HCT116 (cell line): ENCODE measurements around the gene PRKAG2. TPM values are rescaled to one million over a fixed set of nuclear protein-coding genes. Genes with fewer than 3 reads are reported as not detected.

Source experiments
- ATAC-seq: fragments of 200-7000 bp; cut with Tn5 transposase; 2 replicates; pipeline ENCODE4 v1.9.1; 2020; ENCODE audit warnings: mild to moderate bottlenecking, moderate library complexity
- BruUV-seq: library from RNA; stranded (reverse); fragments of 400-500 nt; replicated peaks from 2 replicates; lab custom pipeline; 2021; lab: Mats Ljungman, UMichigan
- CTCF ChIA-PET: fragments of 300-600 bp; sonication (Branson Sonifier 250); formaldehyde crosslinking; loops from one replicate; lab custom pipeline; 2021; ENCODE audit warnings: antibody characterized with exemption; lab: Charles Lee
- POLR2A ChIA-PET: fragments of 300-600, 350-600 bp; sonication (Branson Sonifier 250); formaldehyde crosslinking; loops from one replicate; lab custom pipeline; 2021; ENCODE audit warnings: antibody characterized with exemption; lab: Charles Lee
- RAD21 ChIA-PET, 2 experiments: fragments of 300-600 bp; sonication (Branson Sonifier 250); formaldehyde crosslinking; loops; one replicate each; lab custom pipeline; 2023; ENCODE audit warnings: low total read pairs in 2 of 2; ENCODE audit not compliant: uncharacterized antibody in 2 of 2, unreplicated experiment in 2 of 2, low non-redundant PET in 1 of 2; lab: Charles Lee
- DNase-seq: peaks from one replicate; pipeline ENCODE4 v3.0.0-alpha.2; 2010; ENCODE audit warnings: low read depth, low spot score
- H2AFZ ChIP-seq: fragments of 200-600 bp; shearing (Covaris generic), sonication (generic); 2 replicates; pipeline ENCODE4 v1.6.1; 2017; ENCODE audit warnings: low read depth, mixed run types, mixed read lengths, antibody characterized with exemption, low read length; ENCODE audit not compliant: poor library complexity, severe bottlenecking
- H3K27ac ChIP-seq: 2 replicates; pipeline ENCODE4 v1.5.1; 2012; ENCODE audit warnings: low read depth, low read length
- H3K27me3 ChIP-seq: fragments of 200-600 bp; sonication (generic); 2 replicates; pipeline ENCODE4 v1.6.1; 2016; ENCODE audit warnings: mixed run types, low read length, mixed read lengths; ENCODE audit not compliant: insufficient read depth
- H3K36me3 ChIP-seq, 2 experiments: fragments of 200-500 bp in 1 of 2; fragments of 200-600 bp in 1 of 2; sonication (Bioruptor generic) in 1 of 2; sonication (generic) in 1 of 2; 2 replicates each; pipeline versions ENCODE4 v1.5.1 to v1.6.1; 2014 to 2016; ENCODE audit warnings: low read length in 2 of 2, inconsistent platforms in 1 of 2, mixed read lengths in 1 of 2, mixed run types in 1 of 2; ENCODE audit not compliant: insufficient read depth in 2 of 2, control insufficient read depth in 1 of 2
- H3K4me1 ChIP-seq, 2 experiments: fragments of 200-600 bp in 1 of 2; sonication (generic) in 1 of 2; 2 replicates each; pipeline versions ENCODE4 v1.5.1 to v1.6.1; 2012 to 2017; ENCODE audit warnings: low read length in 2 of 2, inconsistent platforms in 1 of 2, mild to moderate bottlenecking in 1 of 2, mixed read lengths in 1 of 2, mixed run types in 1 of 2, moderate library complexity in 1 of 2; ENCODE audit not compliant: insufficient read depth in 2 of 2, control insufficient read depth in 1 of 2
- H3K4me2 ChIP-seq: fragments of 200-600 bp; sonication (generic); 2 replicates; pipeline ENCODE4 v1.6.1; 2017; ENCODE audit warnings: mixed run types, low read length, mixed read lengths
- H3K4me3 ChIP-seq, 2 experiments: fragments of 200-600 bp in 1 of 2; sonication (generic) in 1 of 2; replicated peaks in 1 of 2; 2 replicates each; pipeline ENCODE4 v1.5.1; 2011 to 2016; ENCODE audit warnings: low read length in 2 of 2, control low read depth in 1 of 2, low read depth in 1 of 2, mild to moderate bottlenecking in 1 of 2, mixed read lengths in 1 of 2, mixed run types in 1 of 2
- H3K79me2 ChIP-seq: fragments of 200-600 bp; sonication (generic); 2 replicates; pipeline ENCODE4 v1.6.1; 2017; ENCODE audit warnings: mild to moderate bottlenecking, mixed run types, low read length, moderate library complexity, mixed read lengths; ENCODE audit not compliant: insufficient read depth
- H3K9ac ChIP-seq: fragments of 200-600 bp; sonication (generic); 2 replicates; pipeline ENCODE4 v1.6.1; 2016; ENCODE audit warnings: low read length, mixed read lengths
- H3K9me2 ChIP-seq: fragments of 200-600 bp; sonication (generic), shearing (Covaris generic); 2 replicates; pipeline ENCODE4 v1.6.1; 2017; ENCODE audit warnings: mixed run types, mild to moderate bottlenecking, moderate library complexity; ENCODE audit not compliant: insufficient read depth
- H3K9me3 ChIP-seq, 2 experiments: fragments of 200-500 bp in 1 of 2; fragments of 200-600 bp in 1 of 2; sonication (Bioruptor generic) in 1 of 2; sonication (generic) in 1 of 2; 2 replicates each; pipeline ENCODE4 v1.6.1; 2014 to 2017; ENCODE audit warnings: low read length in 2 of 2, mixed read lengths in 2 of 2, inconsistent platforms in 1 of 2, low read depth in 1 of 2, mild to moderate bottlenecking in 1 of 2, mixed run types in 1 of 2, moderate library complexity in 1 of 2; ENCODE audit not compliant: control insufficient read depth in 1 of 2, insufficient read depth in 1 of 2
- H4K20me1 ChIP-seq: fragments of 200-600 bp; sonication (generic), shearing (Covaris generic); 2 replicates; pipeline ENCODE4 v1.6.1; 2017; ENCODE audit warnings: mixed run types, mild to moderate bottlenecking, moderate library complexity; ENCODE audit not compliant: insufficient read depth
- EGR1 ChIP-seq: IDR thresholded peaks from 2 replicates; pipeline ENCODE4 v1.6.1; 2012; ENCODE audit warnings: low read depth
- EZH2phosphoT487 ChIP-seq: fragments of 200-600 bp; IDR thresholded peaks from 2 replicates; pipeline ENCODE4 v1.6.1; 2018; ENCODE audit warnings: antibody characterized with exemption, borderline replicate concordance
- POLR2AphosphoS5 ChIP-seq: IDR thresholded peaks from 2 replicates; pipeline ENCODE4 v1.6.1; 2011; ENCODE audit warnings: mild to moderate bottlenecking, low read depth, low read length, moderate library complexity
- SIN3A ChIP-seq: IDR thresholded peaks from 2 replicates; pipeline ENCODE4 v1.6.1; 2012; ENCODE audit warnings: low read depth
- TCF7L2 ChIP-seq: IDR thresholded peaks from 2 replicates; pipeline ENCODE4 v1.7.0; 2011; ENCODE audit warnings: borderline replicate concordance, inconsistent platforms; ENCODE audit not compliant: insufficient read depth, insufficient read length; ENCODE audit errors: extremely low read depth
- intact Hi-C: fragments of 100-400 bp; cut with micrococcal nuclease; formaldehyde crosslinking; loops from 2 replicates; pipeline ENCODE4 v1.10.0; 2022
- total RNA-seq: library from RNA; stranded (reverse); gene quantifications from one replicate; pipeline ENCODE4 v1.2.1, GENCODE V29; 2021; ENCODE audit not compliant: unreplicated experiment
- TF ChIP-seq, protein P1 (sequence below): IDR thresholded peaks from 2 replicates; pipeline ENCODE4 v1.6.1; 2012

PRKAG2 gene
- total RNA-seq, 1 experiment from 2014 or later: 23.6 TPM

GRCh38 chr7:151867912-151868311, 9.0 kb downstream of the PRKAG2 start:
- Histone ChIP-seq H3K27me3 (no peaks in the 10 kb centered on the region), H4K20me1 (no peaks in the 10 kb centered on the region), H3K9ac (no peak overlapping the region), H3K36me3 (no peaks in the 10 kb centered on the region), H3K4me3 (no peak overlapping the region), H3K9me3 (no peaks in the 10 kb centered on the region), H3K9me2 (no peaks in the 10 kb centered on the region), H3K4me2 (no peak overlapping the region), H2AFZ (no peak overlapping the region), H3K27ac (no peak overlapping the region), H3K4me1 (no peaks in the 10 kb centered on the region), H3K79me2 (no peaks in the 10 kb centered on the region)
- ChIA-PET RAD21 (no interaction called here), CTCF (no interaction called here), POLR2A (no interaction called here)
- no peak for ATAC-seq
- DNase-seq: no peak
- intact Hi-C loops: no loop called here
- TF ChIP-seq, protein P1, sequence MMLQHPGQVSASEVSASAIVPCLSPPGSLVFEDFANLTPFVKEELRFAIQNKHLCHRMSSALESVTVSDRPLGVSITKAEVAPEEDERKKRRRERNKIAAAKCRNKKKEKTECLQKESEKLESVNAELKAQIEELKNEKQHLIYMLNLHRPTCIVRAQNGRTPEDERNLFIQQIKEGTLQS: no peak
- no peak for TF ChIP-seq SIN3A
- BruUV-seq: no TSS peak

DNA sequence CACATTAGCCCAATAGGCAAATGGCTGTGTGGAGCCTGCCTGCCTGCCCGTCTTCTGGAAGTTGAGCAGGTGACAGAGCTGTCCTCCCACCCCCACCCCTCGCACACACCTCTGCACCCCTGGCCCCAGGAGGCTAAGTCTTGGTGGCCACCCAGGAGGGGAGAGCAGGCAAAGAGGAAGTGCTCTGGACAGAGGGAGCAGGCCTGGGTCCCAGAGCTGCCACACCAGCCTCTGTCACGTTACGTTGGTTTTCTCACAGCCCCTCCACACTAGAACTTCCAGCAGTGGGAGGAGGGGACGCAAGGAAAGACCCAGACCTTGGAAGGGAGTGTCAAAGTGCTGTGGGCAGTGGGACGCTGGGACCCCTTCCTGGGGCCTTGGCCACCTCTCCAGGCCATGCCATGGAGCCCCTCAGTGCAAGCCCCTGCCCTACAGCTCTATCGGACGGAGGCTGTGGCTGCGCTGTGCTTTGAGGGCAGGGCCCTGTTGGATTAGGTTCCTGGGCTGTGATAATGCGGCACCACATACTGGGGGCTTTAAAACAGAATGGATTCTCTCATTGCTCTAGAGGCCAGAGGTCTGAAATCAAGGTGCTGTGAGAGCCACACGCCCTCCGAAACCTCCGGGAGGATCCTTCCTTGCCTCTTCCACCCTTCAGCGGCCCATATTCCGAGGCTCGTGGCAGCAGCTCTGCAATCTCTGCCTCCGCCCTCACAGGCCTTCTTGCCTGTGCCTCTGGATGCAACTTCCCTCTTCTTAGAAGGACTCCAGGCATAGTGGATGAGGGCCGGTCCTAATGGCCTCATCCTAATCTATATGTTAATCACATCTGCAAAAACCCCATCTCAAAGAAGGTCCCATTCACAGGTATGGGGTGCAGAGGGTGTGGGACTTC, 9.9 kb downstream of the PRKAG2 start:
- RAD21 ChIA-PET: no interaction called here
- Histone ChIP-seq H3K4me2 (no peak overlapping the region), H3K9ac (no peak overlapping the region), H4K20me1 (no peaks in the 10 kb centered on the region), H3K4me1 (no peaks in the 10 kb centered on the region), H3K27ac (no peak overlapping the region), H3K9me2 (no peaks in the 10 kb centered on the region), H3K79me2 (no peaks in the 10 kb centered on the region), H3K36me3 (no peaks in the 10 kb centered on the region), H2AFZ (no peak overlapping the region), H3K9me3 (no peaks in the 10 kb centered on the region), H3K27me3 (no peaks in the 10 kb centered on the region), H3K4me3 (no peak overlapping the region)
- BruUV-seq: no TSS peak
- intact Hi-C loops: no loop called here
- no peak for ATAC-seq
- CTCF ChIA-PET: no interaction called here
- POLR2A ChIA-PET: no interaction called here
- DNase-seq: no peak
- TF ChIP-seq POLR2AphosphoS5 (no peak), EZH2phosphoT487 (no peak), EGR1 (no peak), TCF7L2 (no peak)
